NB4 (cell line): ENCODE results near the gene RCOR3.

ENCODE experiments used
- CTCF ChIP-seq: IDR thresholded peaks from one replicate; pipeline ENCODE4 v1.5.1; 2012; ENCODE audit warnings: low read depth, low read length
- MYC ChIP-seq: IDR thresholded peaks from 2 replicates; pipeline ENCODE4 v1.6.1; 2011; ENCODE audit warnings: low read depth, low read length
- POLR2A ChIP-seq: IDR thresholded peaks from 2 replicates; pipeline ENCODE4 v1.6.1; 2011; ENCODE audit warnings: mild to moderate bottlenecking; ENCODE audit not compliant: insufficient read length; ENCODE audit errors: extremely low read depth
- TF ChIP-seq, protein P1 (sequence below): IDR thresholded peaks from 2 replicates; pipeline ENCODE4 v1.6.1; 2011; ENCODE audit warnings: low read depth, low read length

- no peak for TF ChIP-seq MYC
- TF ChIP-seq CTCF, result no peak
- no peak for TF ChIP-seq POLR2A
- TF ChIP-seq, protein P1, sequence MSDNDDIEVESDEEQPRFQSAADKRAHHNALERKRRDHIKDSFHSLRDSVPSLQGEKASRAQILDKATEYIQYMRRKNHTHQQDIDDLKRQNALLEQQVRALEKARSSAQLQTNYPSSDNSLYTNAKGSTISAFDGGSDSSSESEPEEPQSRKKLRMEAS, result no peak
These were observed 68.3 kb downstream of the RCOR3 start for GRCh38 chr1:211327346-211327921.
